NCI-H446 treated with DMSO at 0.1 percent for 48 hours (cell line): ENCODE measurements around the gene MPRIP.

ENCODE experiments used
- DNase-seq: peaks from one replicate; lab custom pipeline; 2025; lab: John Stamatoyannopoulos, UW

The MPRIP gene

DNA sequence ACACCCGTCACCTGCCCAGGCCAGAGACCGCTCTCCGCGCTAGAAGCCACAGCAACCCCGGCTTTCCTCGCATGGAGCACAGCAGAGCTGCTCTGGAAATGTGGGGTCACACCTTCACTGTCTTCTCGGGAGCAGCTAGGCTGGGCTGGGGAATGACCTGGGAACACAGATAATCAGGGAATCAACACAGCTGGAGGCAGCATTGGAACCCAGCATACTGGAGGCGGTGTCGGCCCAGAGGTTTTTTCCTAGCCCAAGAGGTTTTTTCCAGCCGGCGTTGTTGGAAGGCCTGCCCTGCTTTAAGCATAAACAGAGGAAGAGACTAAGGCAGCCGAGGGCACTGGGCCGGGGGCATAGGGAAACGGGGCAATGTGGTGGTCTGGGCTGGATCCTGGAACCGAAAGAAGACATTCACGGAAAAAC, 164.7 kb downstream of the MPRIP start:
- no peak for DNase-seq

DNA sequence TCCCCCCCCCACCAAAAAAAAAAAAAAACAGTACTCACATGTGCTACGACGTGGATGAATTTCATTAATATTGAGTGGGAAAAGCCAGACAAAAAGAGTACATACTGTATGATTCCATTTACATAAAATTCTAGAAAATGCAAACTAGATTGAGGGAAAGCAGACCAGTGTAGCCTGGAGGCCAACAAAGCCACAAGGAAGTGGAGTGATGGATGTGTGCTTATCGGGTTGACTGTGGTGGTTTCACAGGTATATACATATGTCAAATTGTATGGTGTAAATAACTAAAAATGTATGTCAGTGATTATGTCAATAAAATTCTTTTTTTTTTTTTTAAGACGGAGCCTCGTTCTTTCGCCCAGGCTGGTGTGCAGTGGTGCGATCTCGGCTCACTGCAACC, 165.7 kb downstream of the MPRIP start:
- DNase-seq = no peak

DNA sequence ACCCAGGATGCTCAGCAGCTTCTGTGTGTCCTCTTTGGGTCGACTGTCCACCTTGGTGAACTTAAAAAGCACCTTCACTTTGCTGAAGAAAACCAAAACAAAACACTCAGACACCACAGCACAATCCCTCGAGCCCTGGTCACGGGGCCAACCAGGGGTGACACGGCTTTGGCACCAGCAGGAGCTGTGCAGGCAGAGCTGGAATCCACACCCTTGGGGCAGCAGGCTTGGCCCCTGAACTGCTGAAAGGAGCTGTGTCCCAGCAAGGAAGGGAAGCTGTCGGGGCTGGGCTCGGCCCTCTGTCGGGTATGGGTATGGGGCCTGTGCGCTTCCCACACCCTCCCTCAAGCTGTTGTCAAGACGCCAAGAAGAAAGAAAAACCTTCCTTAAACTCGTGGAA, 171.5 kb downstream of the MPRIP start:
- DNase-seq = no peak

DNA sequence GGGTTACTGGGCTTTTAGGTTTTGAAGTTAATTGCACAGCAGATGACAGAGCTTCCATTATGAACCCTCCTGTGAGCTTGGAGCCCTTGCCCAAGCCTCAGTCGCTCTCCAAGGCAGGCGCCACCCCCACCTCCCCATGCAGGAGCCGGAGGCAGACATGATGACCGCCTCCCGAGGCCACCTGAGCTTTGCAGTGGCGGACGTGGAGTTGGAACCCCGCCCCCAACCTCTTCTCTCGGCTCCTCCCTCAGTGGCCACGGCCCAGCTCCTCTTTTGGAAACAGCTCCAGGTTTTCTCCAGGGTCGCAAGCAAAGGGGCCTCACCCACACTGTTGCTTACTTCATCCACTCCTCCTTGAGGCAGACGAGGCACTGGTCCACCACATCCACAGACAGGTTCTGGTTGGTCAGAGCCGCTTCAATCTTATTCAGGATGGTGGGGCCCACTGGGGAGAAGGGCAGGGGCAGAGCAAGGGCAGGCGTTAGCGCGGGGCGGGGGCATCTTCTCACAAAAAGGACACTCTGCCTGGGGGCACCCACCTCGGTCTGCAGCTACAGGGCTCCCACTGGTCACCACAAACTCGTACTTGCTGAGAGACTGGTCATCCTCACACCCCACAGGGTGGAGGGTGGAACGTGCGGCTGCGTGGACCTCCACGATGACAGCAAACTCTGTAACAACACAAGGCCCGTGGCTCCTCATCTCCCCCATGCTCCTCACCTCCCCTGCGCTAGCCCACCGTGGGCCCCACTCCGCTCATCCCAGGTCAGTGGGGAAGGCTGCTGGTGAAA, 172.6 kb downstream of the MPRIP start:
- no peak for DNase-seq

DNA sequence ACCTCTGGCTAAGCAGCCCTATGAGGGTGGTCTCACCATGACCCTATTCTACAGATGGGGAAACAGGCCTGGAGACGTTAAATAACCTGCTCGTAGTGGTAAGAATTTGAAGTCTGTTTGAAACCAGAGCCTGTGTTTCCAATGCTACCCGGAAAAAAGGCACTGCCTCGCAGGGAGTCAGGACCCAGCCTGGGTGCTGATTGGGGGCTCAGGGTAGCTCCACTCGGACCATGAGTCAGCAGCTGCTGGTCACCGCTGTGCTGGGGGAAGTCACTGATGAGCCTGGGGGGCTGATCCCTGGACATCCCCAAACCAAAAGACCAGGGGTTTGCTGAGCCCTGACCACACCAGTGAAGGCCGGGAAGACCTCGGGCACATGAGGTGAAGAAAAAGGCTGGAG, 173.3 kb downstream of the MPRIP start:
- DNase-seq = no peak

DNA sequence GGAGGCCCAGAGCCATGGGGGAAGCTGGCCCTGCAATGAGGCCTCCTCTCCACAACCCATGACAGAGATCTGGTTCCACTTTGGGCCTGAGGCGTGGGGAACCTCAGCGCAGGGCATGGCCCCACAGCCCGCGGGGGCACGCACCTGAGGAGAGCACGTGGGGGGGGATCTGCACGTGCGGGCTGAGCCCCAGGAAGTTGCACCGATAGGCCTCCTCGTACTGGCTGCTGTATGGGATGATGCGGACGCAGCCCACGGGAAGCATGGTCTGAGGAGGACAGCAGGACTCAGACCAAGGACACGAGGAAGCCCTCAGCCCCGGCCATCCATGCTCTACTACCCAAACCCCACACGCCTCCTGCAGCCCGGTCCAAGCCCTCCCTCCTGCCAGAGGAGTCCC, 174.0 kb downstream of the MPRIP start:
- no peak for DNase-seq

DNA sequence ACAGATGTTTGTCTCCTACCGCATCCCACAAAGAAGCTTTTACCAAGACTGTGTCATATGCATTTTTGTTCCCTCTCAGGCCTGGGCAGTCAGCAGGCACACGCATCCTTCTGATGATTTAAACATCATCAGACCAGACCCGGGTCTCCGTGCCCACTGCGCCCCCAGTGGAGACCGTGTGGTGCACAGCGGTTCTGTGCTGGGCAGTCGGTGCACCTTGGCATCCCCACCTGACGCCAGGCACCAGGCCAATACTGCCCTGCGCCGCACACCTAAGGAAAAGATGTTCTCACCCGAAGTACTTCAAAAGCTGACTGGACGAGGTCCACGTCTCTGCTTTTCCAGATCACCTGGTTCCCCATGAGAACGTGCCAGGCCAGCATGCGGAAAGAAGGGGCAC, 174.5 kb downstream of the MPRIP start:
- no peak for DNase-seq

DNA sequence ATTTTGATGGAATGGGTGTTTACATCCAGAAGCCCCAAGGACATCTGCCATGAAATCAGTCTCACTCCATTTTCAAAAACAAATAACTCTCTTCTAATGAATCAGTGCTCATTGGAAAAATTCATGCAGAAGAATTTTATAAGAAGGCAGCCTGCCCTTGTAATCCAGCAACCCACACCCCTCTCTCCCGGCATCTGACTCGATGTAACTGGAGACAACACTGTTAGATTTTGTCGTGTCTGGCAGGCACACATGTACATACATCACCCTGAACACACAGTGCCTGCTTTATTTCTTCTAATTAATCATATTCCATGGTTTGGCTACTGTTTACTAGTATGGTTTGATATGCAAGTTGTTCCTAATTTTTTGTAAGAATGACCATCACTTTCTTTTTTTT, 175.7 kb downstream of the MPRIP start:
- no peak for DNase-seq

DNA sequence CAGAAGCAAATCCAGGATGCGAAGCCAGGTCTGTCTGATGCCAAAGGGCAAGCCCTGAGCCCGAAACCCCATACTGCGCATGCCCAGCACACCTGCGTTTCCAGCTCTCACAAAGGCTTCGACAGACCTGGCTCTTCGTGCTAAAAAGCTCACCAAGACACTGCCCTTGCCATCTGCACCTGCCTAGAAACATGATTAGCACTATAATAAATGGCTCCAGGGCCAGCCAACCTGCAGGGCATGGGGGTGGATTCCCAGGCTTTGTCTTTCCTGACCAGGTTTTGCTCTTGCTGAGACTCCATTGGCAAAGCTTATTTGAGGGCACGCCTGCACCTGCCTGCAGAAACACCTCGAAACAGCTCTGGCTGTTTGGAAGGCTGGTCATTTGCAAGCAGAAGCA, 178.3 kb downstream of the MPRIP start:
- no peak for DNase-seq

DNA sequence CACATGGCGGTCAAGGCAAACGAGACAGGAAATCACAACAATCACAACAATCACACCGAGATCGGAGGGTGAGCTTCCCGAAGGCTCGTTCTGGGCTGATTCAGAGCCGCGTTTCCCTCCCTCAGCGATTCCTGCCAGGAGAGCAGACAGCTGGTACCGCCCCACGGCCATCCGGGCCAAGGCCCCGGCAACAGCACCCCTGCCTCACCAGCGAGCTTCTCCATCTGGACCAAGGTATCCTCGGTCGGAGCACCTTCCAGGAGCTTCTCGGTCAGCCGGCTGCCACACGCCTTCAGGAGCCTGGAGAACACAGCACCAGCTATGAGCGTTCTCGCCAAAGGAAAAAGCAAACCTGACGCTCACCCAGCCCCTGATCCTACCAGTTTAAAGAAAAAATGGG, 179.1 kb downstream of the MPRIP start:
- DNase-seq = no peak

DNA sequence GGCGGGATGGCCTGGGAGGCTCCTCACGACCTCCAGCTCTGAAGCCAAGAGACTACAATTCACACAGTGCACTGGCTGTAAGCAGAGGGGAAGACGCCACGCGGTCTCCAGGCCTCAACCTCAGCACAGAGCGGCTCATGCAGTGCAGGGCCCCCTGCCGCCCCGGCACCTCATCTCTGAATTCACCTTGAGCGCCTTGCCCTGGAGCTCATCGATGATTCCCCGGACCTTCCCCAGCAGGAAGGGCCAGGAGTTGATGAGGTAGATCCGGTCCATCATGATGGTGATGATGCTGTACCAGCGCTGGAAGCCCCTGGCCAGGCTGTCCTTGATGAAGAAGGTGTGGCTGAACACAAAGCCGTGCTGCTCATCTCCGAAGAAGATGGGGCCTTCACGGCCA, 181.5 kb downstream of the MPRIP start:
- DNase-seq = no peak

DNA sequence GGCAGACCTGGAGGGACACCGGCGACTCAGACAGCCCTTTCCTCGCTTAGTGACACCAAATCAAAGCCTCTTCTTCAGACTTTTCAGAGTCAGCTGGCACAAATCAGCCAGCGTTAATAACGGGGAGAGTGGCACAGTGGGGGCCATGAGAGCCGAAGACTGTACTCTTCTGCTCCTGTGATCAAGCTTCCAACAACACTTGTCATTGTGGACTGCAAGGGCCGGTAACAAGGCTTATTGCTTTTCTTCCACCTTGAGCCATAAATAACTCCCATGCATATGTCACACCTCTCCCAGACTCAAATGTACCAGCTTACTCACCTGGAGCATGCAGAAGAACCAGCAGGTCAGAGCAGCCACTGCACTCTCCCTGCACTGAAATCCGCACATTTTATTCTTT, 181.9 kb downstream of the MPRIP start:
- DNase-seq = no peak

DNA sequence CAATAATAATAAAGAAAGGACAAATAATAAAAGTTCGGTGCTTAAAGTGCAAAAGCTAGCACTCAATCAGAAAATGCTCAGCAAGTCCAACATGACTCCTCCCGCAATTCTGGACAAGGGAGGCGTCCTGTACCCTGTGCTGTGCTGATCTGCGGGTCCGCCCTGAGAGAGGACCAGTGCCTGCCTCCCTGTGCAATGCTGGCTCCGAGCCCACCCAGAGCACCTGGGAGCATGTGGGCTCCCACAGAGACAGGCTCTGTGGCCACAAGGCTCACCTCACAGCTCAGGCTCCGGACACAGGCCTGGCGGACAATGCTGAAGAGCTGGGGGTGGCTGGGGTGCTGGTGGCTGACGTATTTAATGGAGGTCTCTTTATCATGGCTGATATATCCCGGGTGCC, 183.6 kb downstream of the MPRIP start:
- DNase-seq = no peak

DNA sequence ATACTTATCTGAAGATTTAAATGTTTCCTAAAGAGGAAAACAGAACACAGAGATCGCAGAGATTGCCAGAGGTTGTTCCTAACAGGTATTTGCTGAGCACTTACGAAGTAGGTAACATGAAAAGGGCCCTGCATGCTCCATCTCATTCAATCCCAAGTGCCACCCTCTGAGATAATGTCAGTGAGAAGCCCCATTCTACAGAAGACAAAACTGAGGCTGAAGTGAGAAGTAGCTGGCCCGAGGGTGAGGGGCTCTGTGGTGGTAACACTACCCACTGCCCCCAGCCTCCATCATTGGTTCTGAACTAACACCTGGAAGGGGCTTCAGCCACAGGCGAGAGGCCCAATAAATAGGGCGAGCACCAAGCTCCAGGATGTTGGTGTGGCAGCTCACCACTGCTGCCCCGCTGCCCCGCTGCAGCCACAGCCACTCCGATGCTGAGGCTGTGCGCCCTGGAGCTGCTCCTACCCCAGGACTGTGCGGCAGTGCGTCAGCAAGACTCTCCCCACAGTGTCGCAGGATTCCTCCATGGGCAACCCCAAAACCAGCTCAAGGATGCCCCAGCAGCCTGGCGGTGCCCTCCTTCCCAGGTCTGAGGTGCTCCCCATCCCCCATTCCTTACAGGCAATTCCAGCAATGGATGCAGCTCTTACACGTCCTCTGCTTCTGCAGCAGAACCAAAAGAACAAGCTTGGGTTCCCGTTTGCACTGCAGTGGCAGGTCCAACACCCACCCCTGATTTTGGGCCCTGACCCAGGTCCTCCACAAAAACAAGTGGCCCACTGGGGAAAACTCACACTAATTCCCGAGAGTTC, 184.4 kb downstream of the MPRIP start:
- no peak for DNase-seq

DNA sequence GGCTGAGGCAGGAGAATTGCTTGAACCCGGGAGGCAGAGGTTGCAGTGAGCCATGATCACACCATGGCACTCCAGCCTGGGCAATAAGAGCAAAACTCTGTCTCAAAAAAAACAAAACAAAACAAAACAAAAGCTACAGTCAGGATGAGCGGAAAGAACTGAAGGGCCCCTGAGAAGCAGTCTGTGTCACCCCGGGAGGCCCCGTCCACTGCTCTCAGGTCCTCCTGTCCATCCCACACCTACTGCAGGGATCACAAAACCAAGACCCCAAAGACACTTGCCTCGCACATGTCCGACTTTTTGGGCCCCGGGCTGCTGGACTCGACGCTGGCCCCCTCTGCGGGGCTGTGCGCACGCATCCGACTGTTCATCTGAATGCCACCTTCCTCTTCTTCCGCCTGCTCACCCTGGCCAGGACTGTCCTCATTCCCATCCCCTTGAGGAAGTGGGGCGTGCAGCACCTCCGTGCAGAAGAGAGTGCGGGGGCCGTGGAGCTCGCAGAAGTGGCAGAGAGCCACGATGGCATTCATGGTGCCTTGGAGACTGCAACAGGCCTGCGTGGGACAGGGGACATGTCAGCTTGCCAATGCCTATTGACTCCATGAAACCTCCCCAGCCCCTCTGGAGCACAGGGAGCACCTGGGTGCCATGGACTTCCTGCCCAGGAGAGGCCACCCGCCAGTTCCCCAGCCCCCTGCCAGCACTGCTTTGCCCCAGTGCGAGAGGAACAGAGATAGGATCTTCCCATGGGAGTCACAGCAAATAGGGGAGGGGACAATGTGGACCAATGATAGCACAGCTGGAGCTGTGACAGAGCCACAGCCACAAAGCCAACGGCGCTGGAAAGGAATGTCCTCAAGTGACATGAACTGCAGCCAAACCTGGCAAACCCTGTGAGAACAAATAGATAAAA, 185.6 kb downstream of the MPRIP start:
- DNase-seq = no peak

DNA sequence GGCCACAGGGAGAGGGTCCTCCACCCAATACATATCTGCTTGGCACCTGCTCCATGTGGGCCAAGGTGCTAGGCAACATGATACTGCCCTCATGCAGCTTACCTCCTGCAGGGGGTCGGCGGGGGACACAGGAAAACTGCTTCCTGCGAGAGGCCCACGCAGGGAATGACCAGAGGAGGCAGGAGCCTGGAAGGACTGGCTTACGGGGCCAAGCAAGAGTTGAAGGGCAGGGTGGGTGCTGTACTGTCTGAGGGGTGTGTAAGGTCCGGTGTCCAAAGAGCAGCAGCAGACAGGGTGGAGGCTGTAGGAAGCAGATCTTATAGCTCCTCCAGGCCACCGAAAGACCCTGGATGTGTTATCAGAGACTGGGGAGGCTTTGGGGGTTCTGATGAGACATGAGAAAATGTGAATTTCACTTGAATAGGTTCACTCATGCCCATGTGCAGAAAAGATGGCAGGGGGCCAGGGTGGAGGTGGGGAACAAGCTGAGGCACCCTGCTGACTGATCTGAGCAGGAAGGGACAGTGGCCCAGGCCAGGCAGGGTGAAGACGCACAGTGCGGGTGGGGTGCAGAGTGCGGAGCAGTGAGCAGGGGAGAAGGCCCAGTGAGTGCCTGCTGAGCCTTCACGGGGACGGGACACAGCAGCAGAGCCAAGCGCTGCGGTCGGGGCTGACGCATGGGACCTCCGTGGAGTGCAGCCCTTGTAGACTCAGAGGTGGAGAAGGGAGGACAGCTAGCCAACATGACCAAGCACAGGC, 186.4 kb downstream of the MPRIP start:
- no peak for DNase-seq

DNA sequence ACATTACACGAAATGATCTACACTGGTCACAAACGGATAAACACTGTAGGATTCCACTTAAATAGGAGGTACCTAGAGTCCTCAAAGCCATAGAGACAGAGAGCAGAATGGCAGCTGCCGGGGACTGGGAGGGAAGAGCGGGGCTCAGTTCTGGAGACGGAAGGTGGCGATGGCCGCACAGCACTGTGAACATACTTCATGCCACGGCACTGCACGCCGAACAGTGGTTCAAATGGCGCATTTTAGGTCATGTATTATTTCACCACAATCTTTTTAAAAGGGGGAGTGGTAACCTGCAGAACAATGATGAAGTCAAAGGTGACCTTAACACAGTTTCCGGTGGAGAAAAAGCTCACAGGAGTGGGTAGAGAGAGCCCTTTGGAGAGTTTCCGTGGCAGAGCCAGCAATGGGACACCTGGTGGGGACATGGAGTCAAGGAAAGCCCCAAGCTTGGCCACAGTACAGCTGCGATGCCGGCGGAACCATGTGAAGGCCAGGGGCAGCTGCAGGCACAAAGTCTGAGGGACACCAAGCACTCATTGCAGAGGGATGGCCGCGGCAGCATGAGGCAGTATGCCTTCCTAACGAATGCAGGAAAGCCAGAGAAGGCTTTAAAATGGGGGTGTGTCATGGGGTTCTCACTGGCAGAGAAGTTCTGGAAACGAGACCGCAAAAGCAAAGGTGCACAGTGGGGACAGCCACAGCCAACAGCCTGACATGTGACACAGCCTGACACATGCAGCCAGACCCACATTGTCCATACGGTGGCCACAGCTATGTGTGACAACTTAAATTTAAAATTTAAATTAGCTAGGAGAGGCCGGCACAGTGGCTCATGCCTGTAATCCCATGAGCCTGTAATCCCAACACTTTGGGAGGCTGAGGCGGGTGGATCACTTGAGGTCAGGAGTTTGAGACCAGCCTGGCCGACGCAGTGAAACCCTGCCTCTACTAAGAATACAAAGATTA, 187.4 kb downstream of the MPRIP start:
- no peak for DNase-seq

DNA sequence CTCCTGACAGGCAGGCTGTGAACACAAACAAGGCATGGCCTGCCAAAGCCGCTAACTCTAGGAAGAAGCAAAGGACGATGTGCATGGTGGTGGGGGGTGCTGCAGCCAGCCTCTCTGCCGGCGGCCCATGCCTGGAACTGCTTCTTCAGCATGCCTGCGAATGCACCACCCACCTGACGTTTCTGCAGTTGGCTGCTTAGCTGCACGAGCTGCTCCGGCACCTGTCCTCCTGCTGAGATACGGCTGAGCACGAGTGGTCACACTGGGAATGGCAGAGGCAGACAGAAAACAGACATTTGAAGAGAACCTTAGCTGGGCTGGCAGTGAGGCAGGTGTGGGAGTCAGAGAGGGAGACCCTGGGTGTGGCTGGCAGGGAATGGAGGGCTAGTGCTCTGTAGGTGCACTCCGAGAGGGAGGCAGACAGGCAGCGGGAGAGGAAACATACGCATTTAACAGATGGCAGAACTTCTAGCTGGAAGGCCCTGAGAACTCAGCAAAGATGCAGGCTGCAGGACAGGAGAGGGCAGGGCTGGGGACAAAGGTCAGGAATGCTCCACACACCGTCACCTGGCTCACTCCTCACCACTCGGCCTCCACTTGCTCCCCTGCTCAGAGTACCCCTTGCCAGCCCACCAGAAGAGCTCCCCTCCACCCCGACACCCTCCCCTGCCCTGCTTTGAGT, 189.5 kb downstream of the MPRIP start:
- no peak for DNase-seq

DNA sequence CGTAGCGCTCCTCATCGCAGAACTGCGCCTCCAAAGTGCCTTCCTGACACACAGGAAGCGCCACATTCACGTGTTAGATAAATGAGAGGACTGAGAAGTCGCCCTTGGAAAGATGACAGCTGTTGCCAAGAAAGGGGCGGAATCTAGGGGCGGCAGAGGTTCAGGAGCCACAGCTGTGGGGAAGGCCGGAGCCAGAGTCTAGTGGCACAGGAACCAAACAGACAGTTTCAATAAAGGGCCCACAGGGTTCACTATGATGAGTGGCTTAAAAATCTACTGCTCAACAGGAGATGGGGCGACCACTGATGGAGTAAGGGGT, 190.0 kb downstream of the MPRIP start:
- DNase-seq = no peak
